LNCaP clone FGC (cell line): ENCODE measurements around the gene RAB35.

ENCODE experiments used
- DNase-seq: peaks from one replicate; pipeline ENCODE4 v3.0.0-alpha.2; 2011; ENCODE audit warnings: low read depth
- H3K4me3 ChIP-seq: 2 replicates; pipeline ENCODE4 v1.5.1; 2011; ENCODE audit warnings: mild to moderate bottlenecking, low read depth, low read length, control low read depth
- CTCF ChIP-seq: IDR thresholded peaks from 2 replicates; pipeline ENCODE4 v1.5.1; 2012; ENCODE audit warnings: mild to moderate bottlenecking; ENCODE audit not compliant: control insufficient read depth, insufficient read depth; ENCODE audit errors: extremely low read depth

RAB35 gene

GRCh38 chr12:120099738-120100137, 16.8 kb downstream of the RAB35 start:
- no peak for TF ChIP-seq CTCF
- DNase-seq: no peak
- H3K4me3 ChIP-seq: no peak overlapping the region

GRCh38 chr12:120098756-120099470, 17.6 kb downstream of the RAB35 start:
- no peak overlapping the region for H3K4me3 ChIP-seq
- TF ChIP-seq CTCF: no peak

DNA sequence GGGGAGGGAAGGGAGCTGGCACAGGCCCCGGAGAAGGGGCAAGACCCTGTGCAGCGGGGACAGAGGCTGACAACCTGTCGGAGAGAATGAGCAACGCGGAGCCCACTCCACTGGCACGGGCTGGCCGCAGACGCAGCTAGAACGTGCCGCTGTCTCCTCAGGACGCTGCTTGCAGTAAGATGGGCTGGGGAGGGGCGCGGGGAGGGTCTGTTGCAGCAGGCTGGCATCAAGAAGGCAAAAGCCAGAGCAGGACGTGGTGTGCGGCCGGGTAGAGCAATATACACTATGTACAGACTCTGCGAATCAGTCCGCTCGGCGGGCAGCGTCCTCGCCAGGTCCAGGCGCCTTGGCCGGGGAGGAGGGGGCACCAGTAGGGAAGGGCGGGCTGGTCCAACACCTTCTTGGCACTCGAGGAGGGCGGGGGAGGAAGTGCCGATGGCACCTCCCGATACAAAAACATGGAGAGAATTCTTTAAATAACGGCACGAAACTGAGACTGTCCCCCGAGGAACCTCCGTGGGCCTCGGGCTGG, 19.8 kb downstream of the RAB35 start:
- no peak for TF ChIP-seq CTCF
- no peak for DNase-seq

More at GRCh38 chr12:120098756-120099470, 17.6 kb downstream of the RAB35 start:
- no peak for DNase-seq

GRCh38 chr12:120095736-120096135, 20.8 kb downstream of the RAB35 start:
- no peak for DNase-seq
- no peak for TF ChIP-seq CTCF
- H3K4me3 ChIP-seq: no peak overlapping the region

More for the DNA sequence above, 19.8 kb downstream of the RAB35 start:
- no peak overlapping the region for H3K4me3 ChIP-seq

DNA sequence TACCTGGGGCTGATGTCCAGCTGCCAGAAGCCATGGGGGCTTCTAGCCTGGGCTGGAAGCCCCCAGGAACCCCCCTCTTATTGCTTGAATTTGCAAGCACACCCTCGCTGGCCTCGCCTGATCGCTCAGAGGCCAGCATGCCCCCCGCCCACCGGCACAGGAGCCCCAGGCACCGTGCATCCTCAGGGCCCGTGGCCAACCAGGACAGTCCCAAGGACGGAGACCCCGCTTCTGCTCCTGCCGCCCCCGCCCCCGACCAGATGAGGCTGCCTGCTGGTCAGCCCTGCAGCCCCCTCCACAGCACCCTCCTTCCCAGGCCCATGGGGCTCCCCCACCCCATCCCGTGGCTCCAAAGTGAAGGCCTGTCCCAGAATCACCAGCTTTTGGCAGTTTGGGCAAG, 21.2 kb downstream of the RAB35 start:
- H3K4me3 ChIP-seq: no peak overlapping the region
- no peak for DNase-seq
- TF ChIP-seq CTCF: no peak

- H3K4me3 ChIP-seq: no peak overlapping the region
- no peak for DNase-seq
- TF ChIP-seq CTCF: no peak
Observed at GRCh38 chr12:120094485-120094884, 22.1 kb downstream of the RAB35 start.
